IMR-90 (cell line): ENCODE results near the gene RELL1.

Experiments
- BHLHE40 ChIP-seq: fragments of 150-350 bp; IDR thresholded peaks from 2 replicates; pipeline ENCODE4 v1.6.1; 2016; ENCODE audit warnings: mild to moderate bottlenecking, low read depth, low read length
- CEBPB ChIP-seq: IDR thresholded peaks from 2 replicates; pipeline ENCODE4 v1.6.1; 2012; ENCODE audit warnings: low read depth, low read length, improper control_type of control experiment
- MAFK ChIP-seq: IDR thresholded peaks from 2 replicates; pipeline ENCODE4 v1.6.1; 2012; ENCODE audit warnings: low read depth, low read length, improper control_type of control experiment
- MXI1 ChIP-seq: IDR thresholded peaks from 2 replicates; pipeline ENCODE4 v1.6.1; 2012; ENCODE audit warnings: low read depth, mild to moderate bottlenecking, low read length, moderate library complexity, borderline replicate concordance
- POLR2A ChIP-seq: IDR thresholded peaks from 2 replicates; pipeline ENCODE4 v1.6.1; 2012; ENCODE audit warnings: mild to moderate bottlenecking, low read depth, low read length
- USF2 ChIP-seq: fragments of 150-350 bp; IDR thresholded peaks from 2 replicates; pipeline ENCODE4 v1.6.1; 2017; ENCODE audit warnings: mild to moderate bottlenecking, antibody characterized with exemption, low read length, low read depth
- TF ChIP-seq, protein P1 (sequence below): conservative IDR thresholded peaks from 2 replicates; pipeline ENCODE4 v1.5.1; 2012; ENCODE audit warnings: mild to moderate bottlenecking, low read depth, low read length, improper control_type of control experiment

DNA sequence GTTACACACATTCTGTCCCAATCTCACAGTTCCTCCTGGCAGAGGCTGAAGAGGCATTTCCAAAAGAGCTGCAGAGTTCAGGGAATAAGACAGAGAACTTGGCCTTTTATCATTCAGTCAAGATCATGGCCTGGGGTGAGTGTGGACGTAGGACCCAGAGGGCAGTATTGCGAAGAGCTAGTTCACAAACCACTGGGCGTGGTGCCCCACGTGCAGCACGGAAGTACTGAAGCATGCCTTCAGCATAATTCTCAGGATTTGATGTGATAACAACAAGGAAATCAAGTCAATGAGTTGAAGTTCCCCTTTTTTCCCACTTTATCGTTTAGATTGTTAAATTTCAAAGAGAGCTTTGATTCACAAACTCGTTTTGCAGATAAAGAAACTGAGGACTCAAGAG is 117.7 kb downstream of the RELL1 start:
- no peak for TF ChIP-seq POLR2A
- TF ChIP-seq, protein P1, sequence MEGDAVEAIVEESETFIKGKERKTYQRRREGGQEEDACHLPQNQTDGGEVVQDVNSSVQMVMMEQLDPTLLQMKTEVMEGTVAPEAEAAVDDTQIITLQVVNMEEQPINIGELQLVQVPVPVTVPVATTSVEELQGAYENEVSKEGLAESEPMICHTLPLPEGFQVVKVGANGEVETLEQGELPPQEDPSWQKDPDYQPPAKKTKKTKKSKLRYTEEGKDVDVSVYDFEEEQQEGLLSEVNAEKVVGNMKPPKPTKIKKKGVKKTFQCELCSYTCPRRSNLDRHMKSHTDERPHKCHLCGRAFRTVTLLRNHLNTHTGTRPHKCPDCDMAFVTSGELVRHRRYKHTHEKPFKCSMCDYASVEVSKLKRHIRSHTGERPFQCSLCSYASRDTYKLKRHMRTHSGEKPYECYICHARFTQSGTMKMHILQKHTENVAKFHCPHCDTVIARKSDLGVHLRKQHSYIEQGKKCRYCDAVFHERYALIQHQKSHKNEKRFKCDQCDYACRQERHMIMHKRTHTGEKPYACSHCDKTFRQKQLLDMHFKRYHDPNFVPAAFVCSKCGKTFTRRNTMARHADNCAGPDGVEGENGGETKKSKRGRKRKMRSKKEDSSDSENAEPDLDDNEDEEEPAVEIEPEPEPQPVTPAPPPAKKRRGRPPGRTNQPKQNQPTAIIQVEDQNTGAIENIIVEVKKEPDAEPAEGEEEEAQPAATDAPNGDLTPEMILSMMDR: no peak
- TF ChIP-seq MXI1: no peak
- TF ChIP-seq BHLHE40: no peak
- no peak for TF ChIP-seq USF2
- no peak for TF ChIP-seq CEBPB
- no peak for TF ChIP-seq MAFK
